HUDEP-2 (cell line): ENCODE data around the gene HERC3.

Experiments
- DNase-seq, 76 experiments: peaks; one replicate each; lab custom pipeline; 2025; ENCODE audit not compliant: unreplicated experiment in 76 of 76; lab: John Stamatoyannopoulos, UW

HERC3 gene

GRCh38 chr4:88713782-88714181 is 121.5 kb downstream of the HERC3 start:
- DNase-seq, result no peak

- DNase-seq, result no peak
These were observed 125.8 kb downstream of the HERC3 start for GRCh38 chr4:88718098-88718497.

- DNase-seq, result no peak
These were observed 127.1 kb downstream of the HERC3 start for GRCh38 chr4:88719381-88719780.

DNA sequence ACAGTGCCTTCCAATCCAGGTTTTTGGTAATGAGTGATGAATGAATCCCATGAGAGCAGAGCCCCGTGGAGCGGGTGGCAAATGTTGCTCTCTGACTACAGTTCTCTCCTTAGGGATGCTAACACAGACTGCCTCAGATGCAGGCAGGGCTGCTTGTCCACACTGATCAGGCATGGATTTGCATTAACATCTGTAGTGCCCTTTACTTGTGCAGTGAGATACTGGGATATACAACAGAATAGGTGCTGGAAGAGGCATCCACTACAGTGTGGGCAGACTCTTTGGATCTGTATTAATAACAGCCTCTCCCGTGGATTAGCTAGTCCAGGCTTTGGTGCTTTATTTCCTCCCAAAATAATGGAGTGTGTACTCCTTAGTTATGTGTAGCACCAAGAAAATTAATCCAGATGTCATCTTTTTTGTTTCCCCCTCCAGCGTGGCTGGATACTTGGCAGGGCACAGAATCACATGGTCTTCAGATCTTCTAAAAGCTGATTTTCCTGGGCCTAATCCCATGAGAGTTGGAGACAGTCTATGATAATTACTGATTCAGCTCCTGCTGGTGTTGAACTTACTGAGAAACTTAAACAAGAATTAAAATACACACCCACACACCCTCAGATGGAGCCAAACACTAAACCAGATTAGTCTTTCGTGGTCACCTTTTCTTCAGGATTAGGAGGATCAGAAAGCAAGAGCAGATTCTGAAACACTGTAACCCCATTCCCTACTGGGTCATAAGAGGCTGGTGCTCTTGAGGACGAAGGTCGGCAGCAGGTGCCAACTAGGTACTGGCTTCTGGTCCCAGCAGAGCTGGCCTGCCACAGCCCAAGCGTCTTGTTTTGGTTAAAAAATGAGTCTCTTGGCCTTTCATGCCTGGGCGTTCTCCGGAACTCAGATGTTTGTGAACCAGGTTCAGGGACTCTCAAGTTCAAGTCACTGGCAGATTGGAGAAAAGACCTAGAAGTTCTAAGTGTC is 128.5 kb downstream of the HERC3 start:
- no peak for DNase-seq

- DNase-seq, result no peak
These were observed 130.0 kb downstream of the HERC3 start for GRCh38 chr4:88722276-88722780.

GRCh38 chr4:88722828-88723227 is 130.5 kb downstream of the HERC3 start:
- no peak for DNase-seq

GRCh38 chr4:88724406-88724805 is 132.1 kb downstream of the HERC3 start:
- DNase-seq, result no peak

GRCh38 chr4:88725143-88725542 is 132.9 kb downstream of the HERC3 start:
- DNase-seq, result no peak

DNA sequence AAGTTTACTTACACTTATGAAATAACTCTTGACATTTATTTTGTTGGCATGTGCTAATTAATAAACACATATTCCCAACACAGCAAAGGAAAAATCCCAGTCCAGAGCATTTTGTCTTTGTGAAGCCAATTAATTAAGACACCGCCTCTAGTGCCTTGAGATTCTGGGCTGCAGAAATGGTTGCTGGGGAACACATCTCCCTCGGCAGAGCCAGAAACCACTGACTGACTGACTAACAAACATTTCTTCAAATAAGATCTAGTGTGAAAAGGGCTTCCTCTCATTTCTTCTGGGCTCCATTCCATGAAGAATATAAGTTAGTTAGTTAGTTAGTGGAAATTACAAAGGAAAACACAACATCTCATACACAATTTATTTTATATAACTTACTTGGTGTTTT is 133.7 kb downstream of the HERC3 start:
- DNase-seq, result no peak

- DNase-seq, result no peak
These were observed 135.9 kb downstream of the HERC3 start for GRCh38 chr4:88728146-88728545.

DNA sequence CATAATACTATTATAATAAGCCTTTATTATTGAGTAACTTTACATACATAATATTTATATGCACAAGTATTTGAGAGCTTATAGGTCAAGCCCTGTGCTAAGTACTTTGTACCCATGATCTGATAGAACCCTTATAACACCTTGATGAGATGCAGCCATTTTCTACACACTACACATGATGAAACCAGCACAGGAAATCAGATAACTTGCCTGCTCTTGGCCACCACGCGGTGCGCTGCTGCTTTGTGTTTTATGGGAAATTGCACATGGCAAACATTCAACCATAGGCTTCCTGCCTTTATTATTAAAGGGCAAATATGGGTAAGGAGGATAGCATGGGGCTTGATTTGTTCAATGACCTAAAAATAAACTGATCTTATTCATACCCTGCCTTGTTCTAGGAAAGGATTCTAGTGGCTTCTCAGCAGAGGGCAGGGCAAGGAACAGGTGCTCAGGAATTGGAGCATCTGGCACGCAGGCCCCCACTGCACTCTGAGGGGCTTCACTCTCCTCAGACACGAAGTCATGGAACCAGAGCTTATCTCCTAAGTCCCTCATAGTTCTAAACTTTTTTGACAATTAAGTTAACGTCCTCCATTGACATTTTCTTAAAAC is 137.0 kb downstream of the HERC3 start:
- no peak for DNase-seq

DNA sequence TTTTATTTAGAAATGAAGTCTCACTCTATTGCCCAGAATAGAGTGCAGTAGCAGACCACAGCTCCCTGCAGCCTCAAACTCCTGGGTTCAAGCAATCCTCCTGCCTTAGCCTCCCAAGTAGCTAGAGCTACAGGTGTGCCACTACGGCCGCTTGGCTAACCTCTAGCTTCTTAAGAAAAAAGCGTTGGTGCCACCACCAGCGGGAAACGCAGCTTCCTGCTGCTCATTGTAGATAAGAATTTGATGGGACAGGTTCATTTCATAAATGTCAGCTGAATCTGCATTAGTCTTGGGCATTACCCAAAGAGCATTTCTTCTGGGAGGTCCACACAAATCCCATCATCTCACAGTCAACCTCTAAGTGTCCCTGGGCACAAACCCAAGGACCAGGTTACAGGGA is 138.5 kb downstream of the HERC3 start:
- no peak for DNase-seq

DNA sequence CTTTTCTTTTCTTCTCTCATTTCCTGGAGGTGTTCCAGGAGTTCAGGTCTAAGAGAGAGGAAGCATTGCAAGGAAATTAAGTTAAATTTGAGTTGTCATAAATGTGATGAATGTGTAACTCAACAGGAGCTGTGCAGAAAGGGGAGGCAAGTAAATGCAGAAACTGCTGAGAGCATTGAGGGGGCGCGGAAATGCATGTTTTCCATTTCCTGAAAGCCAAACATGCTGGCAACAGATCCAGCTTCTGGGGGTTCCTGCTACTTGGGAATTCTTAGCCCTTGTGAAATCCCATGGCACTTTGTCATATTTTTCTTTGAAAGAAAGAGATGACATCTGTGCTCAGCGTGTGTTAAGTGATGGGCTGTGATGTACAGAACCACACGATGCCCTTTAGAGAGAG is 139.1 kb downstream of the HERC3 start:
- DNase-seq, result no peak

GRCh38 chr4:88732714-88733368 is 140.6 kb downstream of the HERC3 start:
- no peak for DNase-seq

DNA sequence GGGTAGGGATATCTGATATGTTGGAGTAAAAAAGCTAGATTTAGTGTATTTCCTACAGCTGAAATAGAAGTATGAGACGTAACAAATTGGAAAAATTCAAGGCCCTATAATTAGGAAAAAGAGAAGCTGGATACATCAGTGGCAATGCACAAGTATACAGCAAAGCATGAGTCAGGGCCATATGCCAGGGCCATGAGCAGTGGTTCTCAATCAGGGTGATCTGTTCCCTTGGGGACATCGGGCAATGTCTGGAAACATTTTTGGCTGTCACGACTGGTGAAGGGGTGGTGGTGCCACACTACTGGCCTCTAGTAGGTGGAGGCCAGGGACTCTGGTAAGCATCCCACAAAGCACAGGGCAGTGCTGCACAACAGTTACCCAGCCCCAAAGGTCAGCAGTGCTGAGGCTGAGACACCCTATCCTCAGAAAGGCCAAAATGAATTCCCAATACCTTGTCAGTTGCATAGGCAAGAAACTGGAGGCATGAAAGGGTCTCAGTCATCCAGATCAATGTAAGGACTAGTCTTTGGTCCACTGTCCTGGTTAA is 142.2 kb downstream of the HERC3 start:
- no peak for DNase-seq

- DNase-seq, result no peak
These were observed 143.3 kb downstream of the HERC3 start for GRCh38 chr4:88735564-88735963.

DNA sequence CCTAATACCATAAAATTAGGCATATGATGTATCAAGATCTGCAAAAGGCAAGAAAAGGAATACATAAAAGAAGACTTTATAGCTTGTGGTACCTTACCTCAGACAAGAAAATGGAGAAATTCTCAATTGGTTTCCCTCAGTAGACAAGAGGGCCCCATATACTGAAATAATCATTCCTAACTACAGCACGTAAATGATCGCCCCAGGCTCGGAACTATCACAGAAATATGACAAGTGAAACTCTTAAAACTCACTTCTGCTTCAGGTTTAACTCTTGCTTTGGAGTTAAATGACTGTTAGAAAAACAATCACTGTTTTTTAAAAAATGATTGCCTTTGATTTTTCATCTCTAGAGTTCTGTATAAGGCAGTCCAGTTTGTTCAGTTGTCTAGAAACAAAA is 144.0 kb downstream of the HERC3 start:
- DNase-seq, result no peak

DNA sequence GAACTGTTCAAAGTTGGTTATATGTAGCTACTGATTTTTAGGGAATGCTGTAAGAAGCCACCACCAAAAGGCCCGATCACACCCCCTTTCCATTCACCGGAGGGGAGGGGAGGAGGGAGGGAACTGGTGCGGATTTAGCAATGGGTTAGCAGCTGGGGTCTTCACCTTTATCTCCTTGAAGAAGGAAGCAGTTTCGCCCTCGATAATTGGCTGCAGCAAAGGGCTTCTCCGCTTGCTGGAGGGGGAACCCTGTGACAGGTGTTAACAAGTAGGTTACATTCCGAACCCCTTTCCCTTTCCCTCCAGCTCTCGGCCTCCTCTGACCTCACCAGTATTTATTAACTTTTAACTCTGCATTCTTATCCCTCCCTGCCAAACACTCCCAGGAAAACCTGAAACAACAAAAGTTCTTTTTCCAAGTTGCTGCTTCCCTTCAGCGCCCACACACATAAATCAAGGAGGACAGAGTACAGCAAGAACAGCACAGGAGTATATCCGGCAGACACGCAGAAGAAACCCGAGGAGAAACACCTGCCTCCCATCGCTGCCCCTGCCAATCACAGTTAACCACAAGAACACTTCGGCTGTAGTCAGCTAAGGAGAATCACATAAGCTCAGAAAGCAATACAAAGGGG is 145.1 kb downstream of the HERC3 start:
- DNase-seq, result no peak

- DNase-seq, result no peak
These were observed 145.9 kb downstream of the HERC3 start for GRCh38 chr4:88738180-88738579.

- no peak for DNase-seq
These were observed 150.3 kb downstream of the HERC3 start for GRCh38 chr4:88742561-88742960.

DNA sequence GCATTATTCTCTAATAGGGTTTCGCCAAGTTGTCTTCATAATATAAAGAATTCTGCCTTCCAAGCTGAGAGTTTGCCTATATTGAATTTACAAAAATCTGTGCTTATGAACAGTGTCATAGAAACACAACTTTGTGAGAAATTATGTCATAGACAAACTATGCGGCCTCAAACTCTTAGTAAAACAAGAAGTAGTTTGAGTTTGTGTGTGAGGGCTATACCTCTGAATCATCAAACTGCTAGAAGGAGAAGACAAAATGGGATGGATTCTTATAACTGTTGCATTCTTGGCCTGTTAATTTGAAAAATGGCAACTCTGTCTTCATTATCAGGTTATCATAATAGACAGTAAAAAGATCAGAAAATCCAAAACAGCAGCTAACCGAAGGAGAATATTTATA is 151.4 kb downstream of the HERC3 start:
- DNase-seq, result no peak
